Smooth muscle cell (in vitro differentiated cells): ENCODE data around the gene KLHL10. TPM values are rescaled to one million over a fixed set of nuclear protein-coding genes. Genes with fewer than 3 reads are reported as not detected.

Experiments used
- DNase-seq: peaks from one replicate; lab custom pipeline; 2025; ENCODE audit not compliant: unreplicated experiment; lab: John Stamatoyannopoulos, UW
- H2AFZ ChIP-seq: fragments of 200-600 bp; sonication (generic); 2 replicates; pipeline ENCODE4 v1.6.0; 2016; ENCODE audit warnings: antibody characterized with exemption, low read depth, mild to moderate bottlenecking
- H3F3A ChIP-seq: fragments of 200-600 bp; sonication (generic); 2 replicates; pipeline ENCODE4 v1.6.0; 2017; ENCODE audit warnings: antibody characterized with exemption, low read depth
- H3K27ac ChIP-seq: fragments of 200-600 bp; sonication (generic); 2 replicates; pipeline ENCODE4 v1.5.1; 2016; ENCODE audit warnings: low read depth, mild to moderate bottlenecking
- H3K27me3 ChIP-seq: fragments of 200-600 bp; sonication (generic); 2 replicates; pipeline ENCODE4 v1.6.1; 2016; ENCODE audit warnings: low read depth, mild to moderate bottlenecking
- H3K36me3 ChIP-seq: fragments of 200-600 bp; sonication (generic); 2 replicates; pipeline ENCODE4 v1.5.1; 2016; ENCODE audit warnings: low read depth
- H3K4me1 ChIP-seq: fragments of 200-600 bp; sonication (generic); 2 replicates; pipeline ENCODE4 v1.5.1; 2016; ENCODE audit warnings: low read depth
- H3K4me2 ChIP-seq: fragments of 200-600 bp; sonication (generic); 2 replicates; pipeline ENCODE4 v1.6.0; 2016; ENCODE audit warnings: mild to moderate bottlenecking
- H3K4me3 ChIP-seq: fragments of 200-600 bp; sonication (generic); 2 replicates; pipeline ENCODE4 v1.5.1; 2016; ENCODE audit warnings: mild to moderate bottlenecking
- H3K79me2 ChIP-seq: fragments of 200-600 bp; sonication (generic); 2 replicates; pipeline ENCODE4 v1.6.0; 2016; ENCODE audit warnings: low read depth, mild to moderate bottlenecking
- H3K9ac ChIP-seq: fragments of 200-600 bp; sonication (generic); 2 replicates; pipeline ENCODE4 v1.6.0; 2016; ENCODE audit warnings: low read depth
- H3K9me3 ChIP-seq: fragments of 200-600 bp; sonication (generic); replicated peaks from 2 replicates; pipeline ENCODE4 v1.5.1; 2016; ENCODE audit warnings: low read depth
- H4K20me1 ChIP-seq: fragments of 200-600 bp; sonication (generic); 2 replicates; pipeline ENCODE4 v1.6.0; 2016; ENCODE audit warnings: low read depth
- CTCF ChIP-seq: fragments of 200-600 bp; sonication (generic); IDR thresholded peaks from 2 replicates; pipeline ENCODE4 v1.5.1; 2017; ENCODE audit warnings: borderline replicate concordance, mild to moderate bottlenecking, antibody characterized with exemption; ENCODE audit not compliant: insufficient read depth, poor library complexity, severe bottlenecking
- WGBS: methylation state at CpG from one replicate; pipeline ENCODE4 v1.1.7; 2016; ENCODE audit warnings: low lambda C conversion rate; 5-methylcytosine and 5-hydroxymethylcytosine counted together
- polyA plus RNA-seq: library from polyadenylated mRNA; unstranded; fragments of >200 nt; fragmentation: Nextera tagmentation; extraction: Ambion mirVana; gene quantifications from 2 replicates; pipeline ENCODE4 v1.2.1, GENCODE V29; 2016
- total RNA-seq: library from RNA; depleted of rRNA; stranded (reverse); fragments of >200 nt; gene quantifications from 2 replicates; pipeline ENCODE4 v1.2.3, GENCODE V29; 2014

KLHL10 gene
- total and polyA plus RNA-seq, 2 experiments from 2014 or later = not detected

- Histone ChIP-seq H4K20me1 (peaks cover 90% of the 10 kb centered on the region), H3K4me3 (no peak overlapping the region), H3K27me3 (no peaks in the 10 kb centered on the region), H2AFZ (no peak overlapping the region), H3F3A (no peaks in the 10 kb centered on the region), H3K9me3 (no peaks in the 10 kb centered on the region), H3K9ac (no peak overlapping the region), H3K27ac (no peak overlapping the region), H3K79me2 (peaks cover 11% of the 10 kb centered on the region), H3K4me1 (no peaks in the 10 kb centered on the region), H3K36me3 (peaks cover 8% of the 10 kb centered on the region), H3K4me2 (no peak overlapping the region)
- DNase-seq = no peak
- 98% methylated on average over 7 of the region's 7 CpGs for WGBS
- TF ChIP-seq CTCF = no peak
These were observed 53.8 kb downstream of the KLHL10 start for GRCh38 chr17:41891135-41892020.

GRCh38 chr17:41892021-41892376 lies 54.4 kb downstream of the KLHL10 start:
- no peak overlapping the region for H3K9ac ChIP-seq
- H3K36me3 ChIP-seq = peaks cover 8% of the 10 kb centered on the region
- H3K79me2 ChIP-seq = peaks cover 9% of the 10 kb centered on the region
- DNase-seq = no peak
- no peaks in the 10 kb centered on the region for H3K9me3 ChIP-seq
- H3F3A ChIP-seq = no peaks in the 10 kb centered on the region
- no peaks in the 10 kb centered on the region for H3K4me1 ChIP-seq
- H2AFZ ChIP-seq = no peak overlapping the region
- H3K27ac ChIP-seq = no peak overlapping the region
- H3K4me3 ChIP-seq = no peak overlapping the region
- TF ChIP-seq CTCF = no peak
- H3K4me2 ChIP-seq = no peak overlapping the region
- WGBS = 97% methylated on average over 4 of the region's 4 CpGs
- peaks cover 93% of the 10 kb centered on the region for H4K20me1 ChIP-seq
- no peaks in the 10 kb centered on the region for H3K27me3 ChIP-seq

- Histone ChIP-seq H3K27ac (no peak overlapping the region), H3K9ac (no peak overlapping the region), H3K27me3 (no peaks in the 10 kb centered on the region), H3K79me2 (peaks cover 9% of the 10 kb centered on the region), H4K20me1 (peaks cover 87% of the 10 kb centered on the region), H3K4me3 (no peak overlapping the region), H3K36me3 (peaks cover 15% of the 10 kb centered on the region), H3K4me1 (no peaks in the 10 kb centered on the region), H3K4me2 (no peak overlapping the region), H2AFZ (no peak overlapping the region), H3F3A (peaks cover 7% of the 10 kb centered on the region), H3K9me3 (no peaks in the 10 kb centered on the region)
- WGBS = 100% methylated on average over 3 of the region's 3 CpGs
- no peak for TF ChIP-seq CTCF
- no peak for DNase-seq
These were observed 55.8 kb downstream of the KLHL10 start for GRCh38 chr17:41893384-41893783.
